Measurements from ENCODE around the gene IPO7. TPM values are rescaled to one million over a fixed set of nuclear protein-coding genes. Genes with fewer than 3 reads are reported as not detected.

Gene IPO7
- total RNA-seq, 2 donors from 2014 or later = 43.8 to 73.3 TPM

DNA sequence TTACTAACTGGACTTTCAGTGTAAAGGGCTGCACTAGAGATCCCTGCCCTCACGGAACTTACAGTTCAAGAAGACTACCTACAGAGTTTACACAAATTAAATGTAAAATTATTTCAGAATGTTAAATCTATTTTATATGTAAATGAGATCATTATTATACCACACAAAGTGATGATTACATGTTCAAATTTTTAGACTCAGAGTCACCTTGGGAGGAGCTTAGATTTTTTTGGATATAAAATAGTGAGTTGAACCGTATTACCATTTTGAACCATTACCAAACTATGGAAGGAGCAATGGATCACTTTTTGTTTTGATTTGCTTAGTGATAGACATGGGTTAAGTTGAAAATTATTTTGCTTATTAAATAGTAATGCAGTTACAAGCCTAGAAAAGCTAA lies 1.6 kb downstream of the IPO7 start:
- no peaks in the 10 kb centered on the region for H3K36me3 ChIP-seq

GRCh38 chr11:9386901-9387300 lies 2.4 kb downstream of the IPO7 start:
- peaks cover 3% of the 10 kb centered on the region for H3K4me1 ChIP-seq (replicated peaks)
- intact Hi-C loops (cut with DNase I) = no loop called here
- WGBS = 21% methylated on average over 1 of the region's 1 CpG

More for the DNA sequence above, 1.6 kb downstream of the IPO7 start:
- no peak for DNase-seq (ENCODE audit: low spot score)
- TF ChIP-seq CTCF (IDR thresholded peaks at IDR 0.05) = no peak
- no peak for TF ChIP-seq POLR2AphosphoS5 (IDR thresholded peaks at IDR 0.05)
- TF ChIP-seq POLR2A (IDR thresholded peaks at IDR 0.05) = no peak
- H3K9me3 ChIP-seq = no peaks in the 10 kb centered on the region
- peaks cover 3% of the 10 kb centered on the region for H3K4me1 ChIP-seq (replicated peaks)
- H3K4me3 ChIP-seq = peak overlapping the region in 1 of 2 donors; percentile 87
- H3K27ac ChIP-seq = no peak overlapping the region
- intact Hi-C loops (cut with DNase I) = no loop called here
- WGBS = 56% methylated on average over 2 of the region's 2 CpGs
- no peaks in the 10 kb centered on the region for H3K27me3 ChIP-seq (replicated peaks; ENCODE audit: insufficient read depth)

GRCh38 chr11:9396310-9396709 lies 11.9 kb downstream of the IPO7 start:
- DNase-seq (ENCODE audit: low spot score) = no peak
- no peaks in the 10 kb centered on the region for H3K9me3 ChIP-seq
- intact Hi-C loops (cut with DNase I) = no loop called here
- H3K36me3 ChIP-seq = no peaks in the 10 kb centered on the region
- TF ChIP-seq POLR2AphosphoS5 (IDR thresholded peaks at IDR 0.05) = no peak
- TF ChIP-seq CTCF (IDR thresholded peaks at IDR 0.05) = no peak
- TF ChIP-seq POLR2A (IDR thresholded peaks at IDR 0.05) = no peak
- no peak overlapping the region for H3K27ac ChIP-seq
- no peaks in the 10 kb centered on the region for H3K4me1 ChIP-seq (replicated peaks)
- 92% methylated on average over 10 of the region's 10 CpGs for WGBS
- no peak overlapping the region for H3K4me3 ChIP-seq
- no peaks in the 10 kb centered on the region for H3K27me3 ChIP-seq (replicated peaks; ENCODE audit: insufficient read depth)

More at GRCh38 chr11:9386901-9387300, 2.4 kb downstream of the IPO7 start:
- Histone ChIP-seq H3K9me3 (no peaks in the 10 kb centered on the region), H3K27ac (no peak overlapping the region), H3K36me3 (no peaks in the 10 kb centered on the region), H3K27me3 (replicated peaks; ENCODE audit: insufficient read depth) (no peaks in the 10 kb centered on the region), H3K4me3 (no peak overlapping the region)
- no peak for DNase-seq (ENCODE audit: low spot score)
- TF ChIP-seq POLR2A (IDR thresholded peaks at IDR 0.05) (no peak), POLR2AphosphoS5 (IDR thresholded peaks at IDR 0.05) (no peak), CTCF (IDR thresholded peaks at IDR 0.05) (no peak)

DNA sequence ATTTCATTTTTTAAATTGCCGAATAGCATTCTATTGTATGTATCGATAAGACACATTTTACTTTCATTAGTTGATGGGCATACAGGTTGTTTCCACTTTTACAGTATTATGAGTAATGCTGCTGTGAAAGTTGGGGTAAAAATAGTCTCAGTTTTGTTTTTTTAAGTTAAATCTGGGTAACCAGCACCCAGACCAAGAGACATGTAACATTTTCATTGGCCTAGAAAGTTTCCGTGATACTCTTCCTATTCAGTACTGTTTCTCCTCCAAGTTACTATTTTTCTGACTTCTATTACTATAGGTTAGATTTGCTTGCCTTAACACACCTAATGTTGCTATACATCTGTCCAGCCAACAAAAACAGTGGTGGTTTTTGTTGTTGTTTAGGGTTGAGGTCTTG lies 12.3 kb downstream of the IPO7 start:
- no peaks in the 10 kb centered on the region for H3K27me3 ChIP-seq (replicated peaks; ENCODE audit: insufficient read depth)
- H3K36me3 ChIP-seq = no peaks in the 10 kb centered on the region
- no peak for DNase-seq (ENCODE audit: low spot score)
- WGBS = 96% methylated on average over 3 of the region's 3 CpGs
- no peak overlapping the region for H3K4me3 ChIP-seq
- intact Hi-C loops (cut with DNase I) = no loop called here
- no peaks in the 10 kb centered on the region for H3K9me3 ChIP-seq
- H3K27ac ChIP-seq = no peak overlapping the region
- H3K4me1 ChIP-seq (replicated peaks) = no peaks in the 10 kb centered on the region
- no peak for TF ChIP-seq POLR2AphosphoS5 (IDR thresholded peaks at IDR 0.05)
- TF ChIP-seq POLR2A (IDR thresholded peaks at IDR 0.05) = no peak
- TF ChIP-seq CTCF (IDR thresholded peaks at IDR 0.05) = no peak

GRCh38 chr11:9397746-9398680 lies 13.6 kb downstream of the IPO7 start:
- H3K4me3 ChIP-seq = no peak overlapping the region
- H3K4me1 ChIP-seq (replicated peaks) = no peaks in the 10 kb centered on the region
- no peak overlapping the region for H3K27ac ChIP-seq
- DNase-seq (ENCODE audit: low spot score) = no peak
- no peak for TF ChIP-seq CTCF (IDR thresholded peaks at IDR 0.05)
- no peak for TF ChIP-seq POLR2A (IDR thresholded peaks at IDR 0.05)
- 75% methylated on average over 4 of the region's 4 CpGs for WGBS
- H3K9me3 ChIP-seq = no peaks in the 10 kb centered on the region
- no peaks in the 10 kb centered on the region for H3K27me3 ChIP-seq (replicated peaks; ENCODE audit: insufficient read depth)
- H3K36me3 ChIP-seq = no peaks in the 10 kb centered on the region
- intact Hi-C loops (cut with DNase I) = no loop called here
